Thyroid gland (tissue), 4 donors: ENCODE measurements around the gene USP2.

Source experiments
- CTCF ChIP-seq, 6 experiments: fragments of 200-600 bp in 3 of 6; fragments of 450-650 bp in 3 of 6; sonication (generic) in 3 of 6; IDR thresholded peaks; one replicate each; pipeline ENCODE4 v1.5.1; 2016 to 2019; ENCODE audit warnings: antibody characterized with exemption in 6 of 6, mild to moderate bottlenecking in 2 of 6, inconsistent platforms in 1 of 6, moderate library complexity in 1 of 6
- POLR2A ChIP-seq, 2 donors: fragments of 450-650 bp; IDR thresholded peaks; one replicate each; pipeline ENCODE4 v1.6.1; 2017; ENCODE audit warnings: antibody characterized with exemption in 2 of 2, mild to moderate bottlenecking in 2 of 2, moderate library complexity in 1 of 2

- no peak for TF ChIP-seq CTCF (IDR thresholded peaks at IDR 0.05)
- TF ChIP-seq POLR2A (IDR thresholded peaks at IDR 0.05), result no peak
These were observed 40.1 kb downstream of the USP2 start for GRCh38 chr11:119341222-119342022.
